HG03280 (cell line): ENCODE data around the gene CEP152.
"Not testable (repeated sequence)": the region's sequence is repeated elsewhere in the genome, so short reads cannot be mapped to it uniquely, and the experiment has no call there.

Experiments used
- ATAC-seq: cut with Tn5 transposase; IDR thresholded peaks from one replicate; pipeline ENCODE4 v1.9.1; 2021; ENCODE audit warnings: mild to moderate bottlenecking, moderate library complexity; ENCODE audit not compliant: unreplicated experiment

The CEP152 gene

GRCh38 chr15:48810414-48811324 lies at the start of gene CEP152:
Gene CEP152 (minus strand): TSS chr15:48811069. CDS start chr15:48805649, 5,420 bp downstream.
- peak; percentile 97 for ATAC-seq

GRCh38 chr15:48859426-48859825 lies 48.6 kb upstream of the CEP152 start:
- no peak for ATAC-seq

- ATAC-seq: no peak
Measured at GRCh38 chr15:48858401-48858800, 47.5 kb upstream of the CEP152 start.

GRCh38 chr15:48856942-48857341 lies 46.1 kb upstream of the CEP152 start:
- ATAC-seq: no peak

GRCh38 chr15:48855501-48856440 lies 44.9 kb upstream of the CEP152 start:
- ATAC-seq: no peak

GRCh38 chr15:48854434-48854833 lies 43.6 kb upstream of the CEP152 start:
- ATAC-seq: not testable (repeated sequence)

GRCh38 chr15:48851956-48852355 lies 41.1 kb upstream of the CEP152 start:
- no peak for ATAC-seq

- ATAC-seq: no peak
Measured at GRCh38 chr15:48850648-48851047, 39.8 kb upstream of the CEP152 start.

- ATAC-seq: no peak
Measured at GRCh38 chr15:48845123-48845522, 34.3 kb upstream of the CEP152 start.

GRCh38 chr15:48842501-48842900 lies 31.6 kb upstream of the CEP152 start:
- ATAC-seq: no peak

GRCh38 chr15:48834756-48835155 lies 23.9 kb upstream of the CEP152 start:
- ATAC-seq: no peak

- no peak for ATAC-seq
Measured at GRCh38 chr15:48833526-48834239, 22.8 kb upstream of the CEP152 start.

- no peak for ATAC-seq
Measured at GRCh38 chr15:48832648-48833047, 21.8 kb upstream of the CEP152 start.

- no peak for ATAC-seq
Measured at GRCh38 chr15:48828906-48829305, 18.0 kb upstream of the CEP152 start.

- ATAC-seq: no peak
Measured at GRCh38 chr15:48828471-48828870, 17.6 kb upstream of the CEP152 start.

GRCh38 chr15:48825075-48825474 lies 14.2 kb upstream of the CEP152 start:
- no peak for ATAC-seq

GRCh38 chr15:48823706-48824105 lies 12.8 kb upstream of the CEP152 start:
- ATAC-seq: no peak

GRCh38 chr15:48823237-48823636 lies 12.4 kb upstream of the CEP152 start:
- no peak for ATAC-seq

GRCh38 chr15:48814286-48814685 lies 3.4 kb upstream of the CEP152 start:
- no peak for ATAC-seq

GRCh38 chr15:48811325-48811958 lies 573 bp upstream of the CEP152 start:
- ATAC-seq: no peak
